Erythroblast (primary cell): ENCODE data around the gene PTPRT.

Source experiments
- DNase-seq, 2 experiments: peaks; one replicate each; lab custom pipeline; 2025; lab: John Stamatoyannopoulos, UW
- GATA1 ChIP-seq: IDR thresholded peaks from 2 replicates; pipeline ENCODE4 v1.6.1; 2011; ENCODE audit warnings: low read depth, mild to moderate bottlenecking, control low read depth, low read length, moderate library complexity
- POLR2A ChIP-seq: IDR thresholded peaks from 2 replicates; pipeline ENCODE4 v1.6.1; 2011; ENCODE audit warnings: mild to moderate bottlenecking, low read length

PTPRT gene

GRCh38 chr20:42837456-42837855 lies 352.2 kb downstream of the PTPRT start:
- TF ChIP-seq POLR2A (no peak), GATA1 (no peak)
- DNase-seq: no peak

DNA sequence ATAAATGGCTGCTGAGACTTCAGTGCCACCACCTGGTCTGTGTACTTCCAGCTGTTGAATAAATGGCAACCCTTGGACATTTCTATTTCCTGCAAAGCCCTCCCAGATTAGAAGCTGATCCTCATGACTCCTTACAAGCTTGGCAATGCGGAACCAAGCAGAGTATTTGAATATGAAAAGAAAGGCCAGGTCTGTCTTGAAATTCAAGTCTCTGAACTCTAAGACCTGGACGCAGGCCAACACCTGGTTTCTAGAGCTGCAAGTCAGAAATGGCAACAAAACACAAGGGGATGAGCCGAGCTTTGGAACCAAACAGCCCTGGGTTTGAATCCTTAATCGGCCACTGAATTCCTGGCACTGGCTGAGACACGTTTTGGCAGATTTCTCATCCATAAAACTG lies 353.4 kb downstream of the PTPRT start:
- DNase-seq: no peak
- TF ChIP-seq GATA1: no peak
- TF ChIP-seq POLR2A: no peak

DNA sequence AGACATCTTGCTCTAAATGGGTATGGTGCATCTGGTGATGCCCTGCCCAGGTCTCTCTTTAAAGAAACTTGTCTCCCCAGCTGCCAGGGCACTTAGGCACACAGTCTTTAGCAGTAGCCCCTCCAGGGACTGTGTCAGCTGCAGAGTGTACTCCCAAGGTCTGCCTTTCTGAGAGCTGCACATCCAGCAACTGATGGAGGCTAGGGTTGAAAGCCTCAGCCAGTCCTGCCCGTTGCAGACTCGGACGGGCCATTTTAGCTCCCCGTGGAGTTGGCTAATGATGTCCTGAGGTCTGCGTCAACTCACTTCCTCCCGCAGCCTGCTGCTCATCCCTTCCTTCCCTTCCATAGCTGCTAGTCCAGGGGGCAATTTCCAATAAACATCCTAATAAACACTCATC lies 381.8 kb downstream of the PTPRT start:
- DNase-seq: no peak
- TF ChIP-seq GATA1 (no peak), POLR2A (no peak)

- TF ChIP-seq GATA1: no peak
- no peak for TF ChIP-seq POLR2A
- no peak for DNase-seq
Measured at GRCh38 chr20:42795111-42795695, 394.5 kb downstream of the PTPRT start.

DNA sequence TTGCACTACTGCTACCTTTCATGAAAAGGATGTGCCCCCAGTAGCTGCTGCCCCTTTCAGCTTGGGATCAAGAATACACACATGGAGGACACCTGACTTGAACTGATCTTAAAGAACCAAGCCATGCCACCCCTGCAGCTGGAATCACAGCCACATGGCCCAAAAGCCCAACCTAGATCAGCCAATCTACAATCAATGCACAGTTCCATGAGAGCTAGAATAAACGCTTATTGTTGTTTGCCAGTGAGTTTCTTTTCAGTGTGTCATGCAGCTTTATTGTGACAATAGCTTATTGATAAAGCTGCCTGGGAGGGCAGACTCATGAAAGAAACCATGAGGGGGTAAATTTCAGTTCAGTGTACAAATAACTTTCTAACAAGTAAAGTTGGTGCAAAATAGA lies 397.7 kb downstream of the PTPRT start:
- DNase-seq: no peak
- TF ChIP-seq GATA1 (no peak), POLR2A (no peak)

DNA sequence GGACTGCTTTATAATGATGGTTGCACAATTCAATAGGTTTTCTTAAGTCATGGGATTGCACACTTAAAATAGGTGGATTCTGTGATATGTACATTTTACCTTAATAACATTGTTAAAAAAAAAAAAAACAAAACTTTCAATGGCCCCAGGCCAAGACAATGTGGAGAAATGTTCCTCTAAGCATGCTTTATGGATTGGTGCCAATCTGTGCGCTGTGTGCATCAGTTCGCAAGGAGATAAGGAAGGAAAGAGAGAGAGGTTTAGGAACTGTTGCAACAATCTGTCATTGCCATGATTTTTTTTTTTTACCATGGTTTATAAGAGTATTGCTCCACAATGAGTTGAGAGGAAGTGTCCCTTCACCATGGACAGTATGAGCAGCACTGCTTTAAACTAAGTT lies 399.6 kb downstream of the PTPRT start:
- no peak for TF ChIP-seq GATA1
- TF ChIP-seq POLR2A: no peak
- no peak for DNase-seq

- TF ChIP-seq POLR2A (no peak), GATA1 (no peak)
- DNase-seq: no peak
Measured at GRCh38 chr20:42788707-42789106, 401.0 kb downstream of the PTPRT start.

DNA sequence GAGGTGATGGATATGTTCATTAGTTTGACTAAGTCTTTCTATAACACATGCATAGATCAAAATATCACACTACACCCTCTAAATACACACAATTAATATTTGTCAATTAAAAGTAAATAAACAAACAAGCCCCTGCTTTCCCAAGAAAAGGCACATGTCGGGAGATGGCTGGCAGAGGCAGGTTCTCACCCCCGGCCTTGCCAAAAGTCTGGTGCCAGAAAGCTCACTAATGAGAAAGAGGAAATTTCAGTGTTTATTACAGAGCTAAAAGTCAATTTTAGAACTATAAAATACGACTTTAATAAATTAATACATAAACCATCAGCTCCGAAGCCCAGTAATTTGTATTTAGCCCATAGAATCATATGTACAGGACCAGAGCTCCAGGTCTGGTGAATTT lies 404.7 kb downstream of the PTPRT start:
- no peak for TF ChIP-seq GATA1
- TF ChIP-seq POLR2A: no peak
- no peak for DNase-seq

DNA sequence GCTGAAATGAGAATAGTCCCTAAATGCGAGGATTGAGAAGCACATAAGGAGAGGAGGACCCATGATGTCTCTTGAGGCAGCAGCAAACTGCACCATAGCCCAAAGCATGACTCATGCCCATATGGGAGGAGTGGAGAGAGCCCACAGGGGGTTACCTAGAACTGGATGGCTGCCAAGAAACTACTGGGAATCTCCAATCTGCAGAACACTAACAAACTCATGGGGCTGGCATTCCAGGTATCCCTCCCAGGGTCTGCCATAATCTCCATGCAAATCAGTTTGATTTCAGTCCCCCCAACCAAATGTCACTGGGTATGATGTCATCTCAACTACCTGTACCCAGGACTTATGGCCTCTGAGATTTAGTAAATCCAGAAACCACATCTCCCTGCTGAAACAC lies 410.5 kb downstream of the PTPRT start:
- TF ChIP-seq GATA1: no peak
- no peak for TF ChIP-seq POLR2A
- no peak for DNase-seq

- TF ChIP-seq POLR2A (no peak), GATA1 (no peak)
- no peak for DNase-seq
Measured at GRCh38 chr20:42775866-42776265, 413.8 kb downstream of the PTPRT start.

GRCh38 chr20:42775037-42775436 lies 414.7 kb downstream of the PTPRT start:
- DNase-seq: no peak
- TF ChIP-seq GATA1 (no peak), POLR2A (no peak)

GRCh38 chr20:42763015-42763414 lies 426.7 kb downstream of the PTPRT start:
- TF ChIP-seq POLR2A: no peak
- DNase-seq: no peak

DNA sequence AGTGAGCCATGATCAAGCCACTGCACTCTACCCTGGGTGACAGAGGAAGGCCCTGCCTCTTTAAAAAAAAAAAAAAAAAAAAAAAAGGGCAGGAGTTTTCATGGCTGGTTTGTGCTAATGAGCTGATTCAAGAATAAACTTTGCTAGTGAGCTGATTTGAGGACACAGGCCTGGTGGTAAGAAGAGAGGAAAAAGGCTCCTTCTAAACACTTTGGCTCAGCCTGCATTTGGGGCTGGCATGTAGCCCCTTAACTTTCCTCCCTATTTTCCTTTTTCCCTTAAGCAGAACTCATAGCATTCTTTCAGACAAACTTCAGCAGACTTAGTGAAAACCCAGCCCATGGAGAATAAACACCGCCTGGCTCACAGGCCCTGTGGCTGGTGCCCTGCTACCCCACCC lies 432.7 kb downstream of the PTPRT start:
- no peak for TF ChIP-seq POLR2A
- TF ChIP-seq GATA1: no peak
- no peak for DNase-seq

DNA sequence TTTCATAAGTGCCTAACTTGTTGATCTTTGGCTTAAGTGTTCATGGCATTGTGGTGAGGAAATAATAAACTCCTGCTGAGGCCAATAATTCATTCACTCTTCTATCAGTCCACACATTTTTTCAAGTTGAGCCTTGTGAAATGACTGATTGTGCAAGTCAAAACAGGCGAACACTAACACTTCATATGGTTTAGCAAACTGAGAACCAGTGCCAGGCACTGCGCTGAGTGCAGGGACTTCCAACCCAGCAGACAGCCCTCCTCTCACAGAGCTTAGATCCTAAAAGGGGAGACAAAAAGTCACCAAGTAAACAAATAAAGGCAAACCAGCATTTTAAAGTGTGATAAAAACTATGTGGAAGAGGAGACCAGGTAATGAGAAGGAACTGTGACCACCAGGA lies 435.0 kb downstream of the PTPRT start:
- TF ChIP-seq POLR2A (no peak), GATA1 (no peak)
- DNase-seq: no peak

DNA sequence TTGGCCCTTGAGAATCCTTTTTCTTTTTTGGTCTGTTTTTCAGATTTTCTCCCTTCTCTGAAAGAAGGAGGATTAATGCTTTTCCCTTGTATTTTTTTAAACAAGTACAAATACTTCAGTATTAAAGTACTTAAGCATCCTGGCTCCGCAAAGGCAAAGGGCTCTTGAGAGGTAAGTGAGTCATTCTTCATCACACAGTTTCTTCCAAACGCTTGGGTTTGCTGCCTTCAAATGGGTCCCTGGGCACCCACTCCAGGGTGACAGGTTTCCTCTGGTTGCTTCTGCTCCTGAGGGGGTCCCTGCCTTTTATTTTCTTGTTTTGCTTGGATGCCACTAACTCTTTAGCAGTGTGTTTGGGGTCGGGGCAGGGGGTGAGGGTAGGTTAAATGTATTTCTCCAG lies 437.1 kb downstream of the PTPRT start:
- no peak for DNase-seq
- TF ChIP-seq POLR2A (no peak), GATA1 (no peak)

DNA sequence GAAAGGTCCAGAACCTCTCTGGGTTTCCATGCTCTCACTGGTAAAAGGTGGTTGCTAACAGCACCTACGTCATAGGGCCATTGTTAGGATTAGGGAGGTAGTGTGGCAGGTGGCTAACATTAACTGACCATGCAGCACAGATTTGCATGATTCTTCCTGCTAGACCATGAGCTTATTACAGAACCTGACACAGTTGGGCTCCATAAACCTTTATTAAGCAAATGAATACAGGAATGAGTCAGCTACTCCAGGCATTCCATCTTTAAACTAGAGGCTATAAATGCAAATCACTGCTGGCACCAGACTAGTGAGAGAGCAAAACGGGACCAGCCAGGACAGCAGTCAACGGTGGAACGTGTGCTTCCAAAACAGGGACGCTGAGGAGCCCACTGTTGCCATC lies 440.1 kb downstream of the PTPRT start:
- no peak for DNase-seq
- no peak for TF ChIP-seq GATA1
